Brain microvascular endothelial cell (primary cell): Measurements from ENCODE around the gene EDA.
"Not testable (repeated sequence)": the region's sequence is repeated elsewhere in the genome, so short reads cannot be mapped to it uniquely, and the experiment has no call there.

Experiments used
- DNase-seq: peaks from one replicate; pipeline ENCODE4 v3.0.0-alpha.2; 2020
- H3K27ac ChIP-seq: fragments of 250-450 bp; sonication (Bioruptor Pico); 2 replicates; pipeline ENCODE4 v1.5.1; 2020; ENCODE audit warnings: mild to moderate bottlenecking, moderate library complexity
- H3K27me3 ChIP-seq: fragments of 250-450 bp; sonication (Bioruptor Pico); replicated peaks from 2 replicates; pipeline ENCODE4 v1.5.1; 2020; ENCODE audit warnings: mild to moderate bottlenecking
- H3K36me3 ChIP-seq: fragments of 250-450 bp; sonication (Bioruptor Pico); replicated peaks from 2 replicates; pipeline ENCODE4 v1.5.1; 2020; ENCODE audit warnings: mild to moderate bottlenecking
- H3K4me3 ChIP-seq: 2 replicates; pipeline ENCODE4 v1.5.1; 2011; ENCODE audit warnings: low read depth, mild to moderate bottlenecking, control low read depth, low read length, moderate library complexity
- CTCF ChIP-seq: IDR thresholded peaks from 2 replicates; pipeline ENCODE4 v1.5.1; 2011; ENCODE audit warnings: low read depth, mild to moderate bottlenecking, moderate library complexity, low read length, control low read depth, inconsistent platforms; ENCODE audit errors: missing control alignments
- in situ Hi-C: cut with HindIII; loops from 2 replicates; pipeline ENCODE4 v1.10.0; 2017; ENCODE audit warnings: low sequenced_read_pairs, low pct_ligation_motif_present

EDA gene

GRCh38 chrX:69844636-69845035 lies 228.7 kb downstream of the EDA start:
- H3K27me3 ChIP-seq, result no peaks in the 10 kb centered on the region
- no peak for TF ChIP-seq CTCF
- in situ Hi-C loops, result no loop called here
- H3K27ac ChIP-seq, result no peak overlapping the region
- no peak for DNase-seq
- no peak overlapping the region for H3K4me3 ChIP-seq
- H3K36me3 ChIP-seq, result no peaks in the 10 kb centered on the region

- in situ Hi-C loops, H3K27me3 ChIP-seq, H3K4me3 ChIP-seq, DNase-seq, H3K36me3 ChIP-seq, H3K27ac ChIP-seq: not testable (repeated sequence)
Observed at GRCh38 chrX:69859999-69860398, 244.1 kb downstream of the EDA start.

- no peak overlapping the region for H3K27ac ChIP-seq
- H3K4me3 ChIP-seq, result no peak overlapping the region
- in situ Hi-C loops, result no loop called here
Observed at GRCh38 chrX:69876221-69876620, 260.3 kb downstream of the EDA start.

GRCh38 chrX:69884210-69884609 lies 268.3 kb downstream of the EDA start:
- DNase-seq, result no peak
- H3K27ac ChIP-seq, result no peak overlapping the region
- TF ChIP-seq CTCF, result no peak
- H3K4me3 ChIP-seq, result no peak overlapping the region
- in situ Hi-C loops, result no loop called here
- no peaks in the 10 kb centered on the region for H3K36me3 ChIP-seq
- no peaks in the 10 kb centered on the region for H3K27me3 ChIP-seq

More at GRCh38 chrX:69876221-69876620, 260.3 kb downstream of the EDA start:
- TF ChIP-seq CTCF, result no peak
- Histone ChIP-seq H3K36me3 (no peaks in the 10 kb centered on the region), H3K27me3 (no peaks in the 10 kb centered on the region)
- no peak for DNase-seq

- DNase-seq, result no peak
- in situ Hi-C loops, result no loop called here
- no peaks in the 10 kb centered on the region for H3K36me3 ChIP-seq
- H3K27me3 ChIP-seq, result no peaks in the 10 kb centered on the region
- no peak overlapping the region for H3K27ac ChIP-seq
- TF ChIP-seq CTCF, result no peak
- no peak overlapping the region for H3K4me3 ChIP-seq
Observed at GRCh38 chrX:69896046-69896445, 280.1 kb downstream of the EDA start.

GRCh38 chrX:69900491-69900890 lies 284.6 kb downstream of the EDA start:
- no peak overlapping the region for H3K4me3 ChIP-seq
- no peaks in the 10 kb centered on the region for H3K27me3 ChIP-seq
- no peak for DNase-seq
- in situ Hi-C loops, result no loop called here
- no peak for TF ChIP-seq CTCF
- H3K27ac ChIP-seq, result no peak overlapping the region
- H3K36me3 ChIP-seq, result no peaks in the 10 kb centered on the region

- no peaks in the 10 kb centered on the region for H3K36me3 ChIP-seq
- in situ Hi-C loops, result no loop called here
- no peak overlapping the region for H3K4me3 ChIP-seq
- H3K27me3 ChIP-seq, result no peaks in the 10 kb centered on the region
- DNase-seq, result no peak
- H3K27ac ChIP-seq, result no peak overlapping the region
- TF ChIP-seq CTCF, result no peak
Observed at GRCh38 chrX:69906447-69906846, 290.5 kb downstream of the EDA start.
